HG03066 (cell line): ENCODE measurements around the gene PCID2.

Experiments
- ATAC-seq: cut with Tn5 transposase; IDR thresholded peaks from one replicate; pipeline ENCODE4 v1.9.1; 2021; ENCODE audit warnings: low read depth; ENCODE audit not compliant: unreplicated experiment

The PCID2 gene

GRCh38 chr13:113135281-113135760 lies 73.1 kb downstream of the PCID2 start:
- ATAC-seq = no peak

- ATAC-seq = no peak
Observed at GRCh38 chr13:113129921-113130750, 78.3 kb downstream of the PCID2 start.

- no peak for ATAC-seq
Observed at GRCh38 chr13:113129480-113129879, 79.0 kb downstream of the PCID2 start.
